Measurements from ENCODE around the gene WDR87. TPM values are rescaled to one million over a fixed set of nuclear protein-coding genes. Genes with fewer than 3 reads are reported as not detected.

Gene WDR87
- total RNA-seq = not detected in 2 replicates

GRCh38 chr19:37905946-37906868 is at the start of gene WDR87:
WDR87 (minus strand) TSS chr19:37906594; CDS start chr19:37898239, 8,355 bp downstream.

DNA sequence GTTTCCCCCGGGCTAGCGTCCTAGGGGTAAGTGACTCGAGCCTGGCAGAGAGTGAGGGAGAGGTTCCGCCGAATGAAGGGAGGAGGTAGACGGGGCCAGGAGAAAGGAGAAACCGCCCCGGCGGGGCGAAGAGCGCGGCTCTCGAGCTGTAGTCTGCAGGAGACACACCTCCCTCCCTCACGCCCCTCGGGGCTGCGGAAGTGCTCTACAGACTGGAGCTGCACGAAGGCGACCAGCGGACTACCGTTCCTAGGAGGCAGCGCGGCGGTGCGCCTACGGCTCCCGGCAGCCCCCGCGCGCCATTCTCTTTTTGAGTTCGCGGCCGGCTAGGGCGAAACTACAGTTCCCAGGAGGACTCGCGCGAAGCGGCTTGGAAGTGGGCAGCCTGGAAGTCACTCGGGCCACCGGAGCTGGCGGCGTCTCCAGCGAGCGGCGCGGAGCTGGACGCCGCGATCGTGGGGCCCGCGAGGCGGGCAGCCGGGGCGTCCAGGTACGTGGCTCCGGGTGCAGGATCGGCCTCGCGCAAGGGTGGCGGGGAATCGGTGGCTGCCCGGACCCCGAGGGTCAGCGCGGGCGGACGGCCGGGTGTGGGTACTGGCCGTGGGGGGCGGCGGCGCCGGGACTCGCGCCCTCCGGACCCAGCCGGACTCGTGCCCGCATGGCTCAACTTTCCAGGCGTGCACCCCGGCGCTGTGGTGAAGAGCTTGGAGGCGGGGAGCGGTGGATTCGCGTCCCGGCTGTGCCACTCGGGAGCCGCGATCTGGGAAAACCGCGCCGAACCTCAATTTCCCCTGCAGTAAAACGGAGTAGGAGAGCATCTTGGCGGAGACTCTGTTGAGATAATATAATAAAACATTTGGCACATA is 708 bp upstream of the WDR87 start, which contains the start of gene SIPA1L3:
Gene SIPA1L3, plus strand, starts transcription at position 340 of the 866 bp plus-strand sequence. CDS start 174,358 bp downstream, outside the sequence.

Other genes with a start within 250 kb of the WDR87 start
- 2.4 and 3.4 TPM in 2 replicates for gene ZNF607, start 186.8 kb downstream of the WDR87 start, total RNA-seq
- 3.3 and 5.0 TPM in 2 replicates for gene ZNF573, start 127.0 kb downstream of the WDR87 start, total RNA-seq
- gene SIPA1L3, start 614 bp upstream of the WDR87 start, total RNA-seq = 20.8 and 59.3 TPM in 2 replicates